HG03575 (cell line): Measurements from ENCODE around the gene TRIM38.

Experiments
- ATAC-seq: cut with Tn5 transposase; IDR thresholded peaks from one replicate; pipeline ENCODE4 v1.9.1; 2021; ENCODE audit not compliant: unreplicated experiment, insufficient number of reproducible peaks, low FRiP score; ENCODE audit errors: extremely low read depth

TRIM38 gene

DNA sequence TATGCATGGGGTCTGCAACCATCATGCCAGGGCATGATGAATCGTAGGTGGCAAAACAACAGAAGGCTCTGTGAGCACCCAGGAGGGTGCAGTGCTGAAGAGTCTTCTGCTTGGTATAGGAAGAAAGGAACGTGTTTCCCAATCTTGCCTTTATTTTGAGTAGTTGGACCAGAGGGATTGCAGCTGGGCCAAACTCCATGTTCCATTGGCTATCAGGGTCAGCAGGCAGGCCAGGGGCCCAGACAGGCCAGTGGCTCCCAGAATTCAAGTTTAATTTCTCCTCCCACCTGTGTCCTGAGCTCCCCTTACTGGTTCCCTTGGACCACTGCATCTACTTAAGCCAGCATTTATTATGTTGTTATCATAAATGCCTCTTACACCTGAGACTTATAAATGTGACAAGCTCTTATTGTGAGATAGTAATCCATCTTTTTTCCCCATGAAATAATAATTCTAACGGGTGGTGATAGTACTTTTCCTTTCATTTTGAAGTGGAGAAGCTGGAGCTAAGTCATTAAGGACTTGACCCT is 918 bp upstream of the TRIM38 start:
- no peak for ATAC-seq

DNA sequence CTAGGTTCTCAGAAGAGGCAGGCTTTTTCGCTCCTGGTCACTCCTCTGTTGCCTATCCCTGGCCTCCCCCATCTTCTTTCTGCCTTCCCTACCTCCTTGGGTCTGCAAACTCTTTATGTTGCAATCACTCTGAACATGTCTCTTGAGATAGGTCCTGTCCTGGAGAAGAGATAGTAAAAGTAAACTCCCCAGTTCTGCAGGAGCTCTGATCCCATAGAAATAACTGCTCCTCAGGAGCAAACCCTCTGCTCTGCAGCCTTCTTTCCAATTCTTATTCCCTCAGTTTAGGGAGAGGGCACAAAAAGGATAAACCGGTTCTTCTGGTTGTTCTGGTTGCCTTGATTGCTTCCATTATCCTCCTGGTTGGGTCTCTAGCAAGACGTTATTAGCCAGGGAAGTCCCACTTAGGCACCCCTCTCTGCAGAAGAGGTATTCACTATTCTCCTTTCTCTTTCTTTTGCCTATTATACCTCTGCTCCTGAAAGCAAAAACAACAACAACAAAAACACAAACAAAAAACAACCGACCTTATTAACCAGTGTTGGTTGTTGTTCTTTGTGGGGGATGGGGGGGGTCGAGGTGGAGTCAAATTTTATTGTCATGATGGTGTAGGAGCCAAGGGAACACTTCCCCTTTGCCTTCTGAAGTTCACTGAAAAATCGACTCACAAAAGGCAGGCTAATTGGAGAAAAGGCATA is 973 bp downstream of the TRIM38 start:
- ATAC-seq = no peak

DNA sequence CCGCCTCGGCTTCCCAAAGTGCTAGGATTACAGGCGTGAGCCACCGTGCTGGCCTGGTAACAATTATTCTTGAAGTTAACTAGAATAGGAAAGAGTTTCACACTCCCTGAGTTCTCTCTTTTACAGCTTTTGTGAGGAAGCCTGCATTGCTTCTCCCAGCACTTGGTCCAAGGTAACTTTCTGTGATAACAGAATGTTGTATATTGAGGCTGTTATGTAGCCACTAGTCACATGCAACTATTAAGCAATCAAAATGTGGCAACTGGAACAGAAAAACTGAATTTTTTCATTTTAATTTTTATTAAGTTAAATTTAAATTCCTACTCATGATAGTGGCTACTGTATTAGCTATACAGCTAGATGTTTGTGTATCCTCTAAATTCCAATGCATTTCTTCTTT is 2.5 kb downstream of the TRIM38 start:
- ATAC-seq = no peak

DNA sequence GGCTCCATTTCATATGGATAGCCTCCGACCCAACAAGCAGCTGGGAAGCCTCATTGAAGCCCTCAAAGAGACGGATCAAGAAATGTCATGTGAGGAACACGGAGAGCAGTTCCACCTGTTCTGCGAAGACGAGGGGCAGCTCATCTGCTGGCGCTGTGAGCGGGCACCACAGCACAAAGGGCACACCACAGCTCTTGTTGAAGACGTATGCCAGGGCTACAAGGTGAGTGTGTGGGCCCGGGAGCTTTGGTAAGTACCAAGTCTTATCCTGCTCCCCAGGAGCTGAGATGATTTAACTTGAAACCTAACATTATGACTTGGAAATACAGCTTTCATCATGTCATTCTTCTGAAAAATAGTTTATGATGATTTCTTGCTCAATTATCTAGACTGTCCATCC is 4.1 kb downstream of the TRIM38 start:
- ATAC-seq = no peak

DNA sequence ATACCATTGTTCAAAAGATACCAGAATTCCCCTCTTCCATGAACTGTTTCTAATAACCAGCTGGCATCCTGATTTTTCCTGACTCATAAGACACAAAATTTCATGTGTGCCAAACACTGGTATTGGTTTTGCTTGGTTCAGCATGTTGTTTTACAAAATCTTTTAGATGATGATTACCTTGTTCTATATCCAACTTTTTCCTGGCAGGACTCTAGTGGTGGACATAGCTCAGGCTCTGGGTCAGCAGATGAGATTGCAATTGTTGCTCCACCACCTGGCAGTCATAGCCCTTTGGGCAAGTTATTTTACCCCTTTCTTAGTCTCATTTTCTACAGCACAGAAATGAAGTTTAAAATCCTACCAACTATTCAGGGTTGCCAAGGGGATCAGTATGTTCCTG is 6.2 kb downstream of the TRIM38 start:
- ATAC-seq = no peak

DNA sequence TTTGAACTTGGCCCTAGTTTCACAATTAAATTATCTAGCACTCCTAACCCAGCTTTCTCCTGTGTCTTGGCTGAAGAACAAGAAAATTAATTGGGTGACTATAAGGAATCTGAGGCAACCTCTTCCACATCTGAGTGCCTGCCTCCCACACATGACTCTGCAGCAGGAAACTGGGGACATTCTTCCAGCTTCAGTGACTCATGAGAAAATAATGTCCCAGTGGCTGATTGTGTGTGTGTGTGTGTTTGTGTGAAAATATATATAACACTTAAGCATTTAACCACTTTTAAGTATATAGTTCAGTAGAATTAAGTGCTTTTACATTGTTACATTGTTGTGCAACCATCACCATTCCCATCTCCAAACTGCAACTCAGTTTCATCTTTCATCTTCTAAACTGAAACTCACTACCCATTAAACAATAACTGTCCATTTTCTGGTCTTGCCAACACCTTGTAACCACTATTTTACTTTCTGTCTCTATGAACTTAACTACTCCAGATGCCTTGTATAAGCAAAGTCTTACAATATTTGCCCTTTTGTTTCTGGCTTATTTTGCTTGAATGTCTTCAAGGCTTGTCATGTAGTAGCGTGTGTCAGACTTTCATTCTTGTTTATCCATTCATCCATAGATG is 8.7 kb downstream of the TRIM38 start:
- ATAC-seq = no peak

DNA sequence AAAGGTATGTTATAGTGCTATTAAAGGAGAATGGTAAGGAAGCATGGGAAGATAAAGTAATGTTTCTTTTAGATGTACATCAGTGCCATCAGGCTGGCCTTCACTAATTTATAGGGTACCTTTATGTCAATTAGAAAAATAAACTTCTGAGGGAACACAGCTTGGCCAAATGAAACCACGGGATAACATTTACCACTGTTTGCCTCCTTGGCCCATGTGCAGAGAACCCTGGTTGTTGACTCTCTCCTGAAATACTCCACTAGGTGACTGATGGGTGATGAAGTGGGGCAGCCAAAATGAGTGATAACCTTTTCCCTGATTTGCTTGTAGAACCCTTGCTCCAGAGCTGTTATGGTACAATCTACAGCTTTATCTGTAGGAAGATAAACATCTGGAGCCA is 9.5 kb downstream of the TRIM38 start:
- no peak for ATAC-seq

DNA sequence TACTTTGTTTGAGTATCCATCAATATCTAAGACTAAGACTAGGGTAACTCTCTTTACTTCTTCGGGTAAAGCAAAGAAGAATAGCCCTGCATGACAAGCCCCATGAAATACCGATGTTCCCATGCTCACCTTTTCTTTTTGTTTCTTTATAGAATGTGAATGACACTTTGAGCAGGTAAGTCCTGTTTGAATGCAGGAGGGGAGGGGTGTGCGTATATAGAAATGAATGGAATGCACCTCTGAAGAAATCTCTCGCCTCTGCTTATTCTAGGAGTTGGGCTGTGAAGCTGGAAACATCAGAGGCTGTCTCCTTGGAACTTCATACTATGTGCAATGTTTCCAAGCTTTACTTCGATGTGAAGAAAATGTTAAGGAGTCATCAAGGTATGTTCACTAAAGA is 10.3 kb downstream of the TRIM38 start:
- no peak for ATAC-seq

DNA sequence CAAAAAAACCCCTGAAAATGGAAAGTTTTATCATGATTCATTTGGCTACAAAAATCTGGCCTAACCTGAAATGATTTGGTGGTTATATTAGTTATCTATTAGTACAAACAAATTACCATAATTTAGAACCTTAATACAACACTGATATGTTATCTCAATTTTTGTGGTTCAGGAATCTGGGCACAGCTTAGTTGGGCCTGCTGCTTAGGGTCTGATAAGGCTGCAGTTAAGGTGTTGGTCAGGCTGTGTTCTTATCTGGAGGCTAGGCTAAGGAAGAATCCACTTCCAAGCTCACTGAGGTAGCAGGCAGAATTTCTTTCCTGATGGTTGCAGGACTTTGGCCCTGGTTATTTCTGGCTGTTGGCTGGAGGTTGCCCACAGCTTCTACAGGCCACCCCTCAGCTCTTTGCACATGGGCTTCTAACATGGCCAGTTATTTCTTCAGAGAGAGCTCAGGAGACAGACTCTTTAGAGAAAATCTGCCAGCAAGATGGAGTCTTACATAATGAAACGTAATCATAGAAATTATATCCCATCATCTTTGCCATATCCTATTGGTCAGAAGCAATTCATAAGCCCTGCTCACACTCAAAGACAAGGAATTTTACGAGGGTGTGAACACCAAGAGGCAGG is 11.4 kb downstream of the TRIM38 start:
- ATAC-seq = no peak

DNA sequence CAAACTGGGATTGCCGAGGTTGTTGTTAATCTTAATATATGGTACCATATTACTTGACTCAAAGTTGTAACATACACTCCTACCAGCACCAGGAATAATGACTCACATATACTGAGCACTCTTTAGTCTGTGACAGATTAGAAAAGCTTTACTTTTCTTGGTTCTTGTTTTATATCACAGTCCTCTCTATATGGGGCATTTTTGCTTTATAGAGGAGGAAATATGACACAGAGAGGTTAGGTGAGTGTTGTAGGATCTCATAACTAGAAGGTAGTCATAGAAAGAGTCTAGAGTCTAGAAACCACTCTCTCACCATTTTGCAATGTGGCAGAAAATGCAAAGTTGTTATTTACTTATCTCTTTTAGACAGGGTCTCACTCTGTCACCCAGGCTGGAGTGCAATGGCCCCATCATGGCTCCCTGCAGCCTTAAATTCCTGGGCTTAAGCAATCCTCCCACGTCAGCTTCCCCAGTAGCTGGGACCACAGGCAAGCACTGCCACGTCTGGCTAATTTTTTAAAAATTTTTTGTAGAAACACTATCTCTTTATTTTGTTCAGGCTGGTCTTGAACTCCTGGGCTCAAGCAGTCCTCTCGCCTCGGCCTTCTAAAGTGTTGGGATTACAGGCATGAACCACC is 13.4 kb downstream of the TRIM38 start:
- no peak for ATAC-seq

DNA sequence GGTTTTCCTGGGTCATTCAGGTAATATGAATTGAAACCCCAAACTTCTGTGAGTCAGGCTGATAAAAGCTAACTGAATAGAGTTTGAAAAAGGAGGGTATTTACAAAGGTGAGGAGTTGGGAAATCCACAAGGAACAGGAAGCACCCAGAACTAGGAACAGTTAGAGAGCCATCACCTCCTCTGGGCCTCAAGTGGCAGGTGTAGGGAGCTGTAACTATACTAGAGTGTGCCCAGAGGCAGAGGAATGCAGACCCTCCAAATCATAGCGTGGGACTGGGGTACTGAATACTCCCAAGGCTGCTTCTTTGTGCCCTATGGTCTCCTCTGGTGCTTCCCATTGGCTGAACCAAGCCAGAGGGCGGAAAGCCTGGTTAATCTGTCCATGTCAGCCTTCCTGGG is 18.3 kb downstream of the TRIM38 start:
- no peak for ATAC-seq

DNA sequence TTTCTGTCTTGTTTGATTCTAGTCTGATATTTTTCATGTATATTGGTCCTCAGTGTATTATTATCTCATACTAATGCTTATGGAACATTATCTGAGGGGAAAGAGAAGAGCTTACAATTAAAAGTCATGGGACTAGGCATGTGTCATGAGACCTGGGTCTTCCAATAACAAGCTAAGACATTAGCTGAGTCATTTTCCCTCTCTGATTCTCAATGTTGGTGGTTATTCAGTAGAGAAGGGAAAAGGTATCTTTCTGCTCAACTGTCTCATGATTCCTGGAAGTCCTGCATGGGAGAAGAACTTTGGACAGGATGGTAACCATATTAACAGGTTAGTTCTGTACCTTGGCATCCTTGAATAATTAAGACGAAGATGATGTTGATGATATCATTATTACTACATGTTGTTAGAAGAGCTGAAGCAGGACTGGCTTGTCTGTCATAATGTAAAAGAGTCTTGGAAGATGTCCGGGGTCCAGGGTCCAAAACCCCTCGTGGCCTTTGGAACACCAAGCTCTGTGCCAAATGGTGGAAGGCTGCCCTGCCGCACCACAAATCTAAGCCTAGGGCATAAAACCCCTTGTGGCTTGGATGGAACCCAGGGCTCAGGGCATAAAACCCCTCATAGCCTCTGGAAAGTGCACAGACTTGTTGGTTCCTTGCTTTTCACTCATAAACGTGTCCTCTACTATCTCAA is 19.1 kb downstream of the TRIM38 start:
- ATAC-seq = no peak

DNA sequence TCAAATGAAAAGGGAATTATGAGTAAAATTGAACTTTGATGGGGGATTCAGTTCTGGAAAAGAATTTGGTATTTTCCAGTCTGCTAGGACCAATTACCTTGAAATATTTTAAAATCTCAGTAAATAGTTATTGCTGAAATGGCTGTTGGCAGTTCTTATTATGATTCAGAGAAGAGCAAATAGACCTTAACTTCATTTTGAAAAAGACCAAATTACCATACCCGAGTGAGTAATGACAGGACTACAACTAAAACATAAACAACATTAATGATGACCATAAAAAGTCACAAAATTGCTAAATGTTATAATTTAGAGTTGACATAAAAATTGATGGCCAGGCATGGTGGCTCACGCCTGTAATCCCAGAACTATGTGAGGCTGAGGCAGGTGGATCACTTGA is 21.7 kb downstream of the TRIM38 start:
- ATAC-seq = no peak

DNA sequence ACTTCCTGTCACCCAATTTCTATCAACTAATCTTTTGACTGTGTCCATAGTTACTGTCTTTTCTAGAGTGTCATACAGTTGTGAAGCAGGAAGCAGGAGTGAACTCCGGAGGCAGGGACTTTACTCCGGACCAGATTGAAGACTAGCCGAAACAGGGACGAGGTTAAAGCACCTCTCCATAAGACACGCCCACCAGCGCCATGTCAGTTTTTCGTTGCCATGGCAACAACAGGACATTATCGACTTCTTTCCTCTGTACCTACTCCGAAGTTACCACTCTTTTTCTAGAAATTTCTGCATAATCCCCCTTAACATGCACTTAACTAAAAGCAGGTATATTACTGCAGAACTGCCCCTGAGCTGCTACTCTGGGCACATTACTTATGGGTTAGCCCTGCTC is 25.2 kb downstream of the TRIM38 start:
- no peak for ATAC-seq

DNA sequence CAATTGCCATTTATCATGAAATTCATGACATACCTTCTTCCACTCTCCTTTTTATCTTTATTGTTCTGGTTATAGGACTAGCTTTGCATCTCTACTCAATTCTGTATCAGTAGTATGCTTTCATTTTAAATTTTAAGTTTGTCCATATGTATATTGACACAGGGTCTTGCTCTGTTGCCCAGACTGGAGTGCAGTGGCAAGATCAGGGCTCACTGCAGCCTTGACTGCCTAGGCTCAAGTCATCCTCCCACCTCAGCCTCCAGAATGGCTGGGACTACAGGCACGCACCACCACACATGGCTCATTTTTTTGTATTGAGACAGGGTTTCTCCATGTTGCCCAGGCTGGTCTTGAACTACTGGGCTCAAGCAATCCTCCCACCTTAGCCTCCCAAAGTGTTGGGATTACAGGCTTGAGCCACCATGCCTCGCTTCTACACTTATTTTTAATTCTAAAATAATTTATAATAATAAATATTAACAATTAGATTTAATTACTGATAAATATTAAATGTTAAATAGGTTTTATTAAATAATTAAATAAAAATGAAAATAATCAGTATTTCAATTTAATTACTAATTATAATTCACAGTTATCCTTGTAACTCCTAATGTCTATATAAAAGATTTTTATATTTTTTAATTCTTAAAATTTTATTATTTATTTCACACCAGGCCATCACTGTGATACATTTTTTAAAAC is 27.7 kb downstream of the TRIM38 start:
- no peak for ATAC-seq

DNA sequence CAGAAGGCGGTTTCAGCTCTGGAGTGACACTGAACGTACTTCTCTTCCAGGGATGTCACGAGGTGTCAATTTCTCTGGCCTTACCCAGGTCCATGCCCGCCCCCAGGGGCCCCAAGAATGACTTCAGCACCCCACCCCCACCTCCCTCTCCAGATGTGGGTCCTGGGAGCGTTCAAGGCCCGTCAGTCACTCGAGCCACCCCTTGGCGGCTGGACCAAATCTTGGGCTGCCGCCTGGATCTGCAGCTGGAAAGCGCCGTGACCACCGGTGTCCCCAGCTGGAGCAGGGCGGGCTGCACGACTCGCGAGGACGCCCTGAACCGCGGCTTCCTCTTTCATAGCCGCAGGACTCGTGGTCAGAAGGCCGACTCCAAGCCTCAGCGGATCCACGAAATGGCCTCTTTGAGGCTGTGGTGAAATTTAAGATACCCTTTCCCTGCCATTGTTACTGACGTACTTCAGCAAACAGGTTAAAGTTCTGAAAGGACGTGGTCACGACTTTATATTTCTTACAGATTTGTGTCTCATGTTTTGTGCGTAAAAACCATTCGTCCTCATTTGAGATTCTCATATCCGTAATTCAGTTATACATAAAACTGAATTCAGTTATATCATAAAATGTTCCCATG is 29.3 kb downstream of the TRIM38 start:
- no peak for ATAC-seq

DNA sequence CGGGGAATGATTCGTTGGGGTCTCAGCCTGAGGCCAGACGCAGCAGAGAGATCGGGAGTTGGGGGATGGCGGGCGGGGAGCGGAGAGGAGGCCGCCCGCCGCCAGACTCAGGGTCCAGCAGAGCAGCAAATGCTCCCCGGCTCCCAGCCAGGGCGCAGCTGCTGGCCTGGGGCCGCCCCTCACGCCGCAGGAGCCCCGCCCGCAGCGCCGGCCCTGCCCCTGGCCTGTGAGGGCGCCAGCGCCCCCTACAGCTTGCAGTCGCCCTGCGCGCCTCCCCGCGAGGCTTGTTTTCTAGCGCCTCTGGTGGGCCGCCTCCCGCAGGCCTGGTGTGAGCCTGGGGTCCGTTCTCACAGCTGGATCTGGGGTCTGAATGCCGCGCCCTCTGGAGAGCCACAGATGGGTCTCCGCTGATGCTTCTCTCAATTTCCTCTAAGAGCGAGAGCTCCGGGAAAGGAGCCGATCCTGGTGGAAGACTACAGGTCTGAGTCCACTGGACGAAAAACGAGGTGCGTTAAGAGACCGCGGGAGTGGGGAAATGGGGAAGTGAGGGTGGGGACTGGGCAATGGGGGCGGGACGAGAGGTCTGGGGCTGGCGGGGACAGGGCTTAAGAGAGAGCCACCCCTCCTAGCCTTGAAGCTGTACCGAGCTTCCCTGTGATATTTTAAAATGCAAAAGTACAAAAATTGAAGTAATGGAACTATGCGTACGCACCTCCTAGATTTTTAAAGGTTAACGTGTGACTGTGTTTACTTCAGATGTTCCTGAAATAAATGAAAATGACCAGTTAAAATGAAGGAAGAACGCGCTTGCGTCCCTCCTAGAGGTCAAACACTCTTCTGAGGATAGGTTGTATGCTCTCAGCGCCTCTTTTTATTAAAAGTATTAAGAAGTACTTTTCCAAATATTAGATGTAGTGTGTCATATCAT is 30.1 kb downstream of the TRIM38 start:
- peak; percentile 47 for ATAC-seq
